GM20000 (cell line): ENCODE measurements around the gene GPC3.

ENCODE experiments used
- DNase-seq: peaks from one replicate; pipeline ENCODE4 v3.0.0; 2012; ENCODE audit warnings: low spot score
- TF ChIP-seq, protein P1 (sequence below): IDR thresholded peaks from 2 replicates; pipeline ENCODE4 v1.5.1; 2012; ENCODE audit warnings: mild to moderate bottlenecking, control low read depth; ENCODE audit errors: extremely low read depth, missing control alignments

The GPC3 gene

DNA sequence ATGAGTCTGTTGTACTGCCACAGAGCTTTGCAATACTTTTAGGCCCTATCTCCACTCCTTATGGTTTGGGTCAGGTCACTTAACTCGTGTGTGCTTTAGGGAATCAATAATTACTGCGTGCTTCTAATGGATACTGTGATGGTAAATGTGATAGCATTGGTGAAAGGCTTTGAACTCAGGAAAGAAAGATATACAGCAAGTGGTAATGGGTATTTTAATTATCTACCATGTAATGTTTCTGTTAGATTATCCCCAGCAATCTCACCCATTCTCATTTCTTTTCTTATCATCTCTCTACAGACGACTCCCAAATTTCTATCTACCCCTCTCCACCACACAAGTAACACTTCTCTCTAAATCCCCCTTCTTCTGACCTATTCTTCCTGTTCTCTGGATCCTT lies 128.6 kb downstream of the GPC3 start:
- TF ChIP-seq, protein P1, sequence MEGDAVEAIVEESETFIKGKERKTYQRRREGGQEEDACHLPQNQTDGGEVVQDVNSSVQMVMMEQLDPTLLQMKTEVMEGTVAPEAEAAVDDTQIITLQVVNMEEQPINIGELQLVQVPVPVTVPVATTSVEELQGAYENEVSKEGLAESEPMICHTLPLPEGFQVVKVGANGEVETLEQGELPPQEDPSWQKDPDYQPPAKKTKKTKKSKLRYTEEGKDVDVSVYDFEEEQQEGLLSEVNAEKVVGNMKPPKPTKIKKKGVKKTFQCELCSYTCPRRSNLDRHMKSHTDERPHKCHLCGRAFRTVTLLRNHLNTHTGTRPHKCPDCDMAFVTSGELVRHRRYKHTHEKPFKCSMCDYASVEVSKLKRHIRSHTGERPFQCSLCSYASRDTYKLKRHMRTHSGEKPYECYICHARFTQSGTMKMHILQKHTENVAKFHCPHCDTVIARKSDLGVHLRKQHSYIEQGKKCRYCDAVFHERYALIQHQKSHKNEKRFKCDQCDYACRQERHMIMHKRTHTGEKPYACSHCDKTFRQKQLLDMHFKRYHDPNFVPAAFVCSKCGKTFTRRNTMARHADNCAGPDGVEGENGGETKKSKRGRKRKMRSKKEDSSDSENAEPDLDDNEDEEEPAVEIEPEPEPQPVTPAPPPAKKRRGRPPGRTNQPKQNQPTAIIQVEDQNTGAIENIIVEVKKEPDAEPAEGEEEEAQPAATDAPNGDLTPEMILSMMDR = no peak
- DNase-seq = no peak

DNA sequence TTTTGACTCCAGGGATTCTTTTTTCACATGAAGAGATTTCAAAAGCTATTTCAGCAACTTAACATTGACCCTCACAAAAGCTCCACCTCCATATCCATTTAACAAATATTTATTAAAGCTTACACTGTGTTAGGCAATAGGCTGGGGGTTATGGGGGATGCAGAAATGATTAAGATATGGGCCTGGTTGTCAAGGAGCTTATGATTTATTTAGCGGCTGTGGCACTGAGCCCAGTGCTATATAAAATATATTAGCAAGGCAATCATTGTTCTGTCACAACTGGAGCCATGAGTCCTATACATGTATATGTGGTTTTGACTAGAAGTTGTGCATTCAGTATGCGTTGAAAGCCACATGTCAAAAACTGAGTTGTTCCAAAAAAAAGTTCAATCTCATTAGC lies 131.1 kb downstream of the GPC3 start:
- DNase-seq = no peak
- TF ChIP-seq, protein P1 = no peak

DNA sequence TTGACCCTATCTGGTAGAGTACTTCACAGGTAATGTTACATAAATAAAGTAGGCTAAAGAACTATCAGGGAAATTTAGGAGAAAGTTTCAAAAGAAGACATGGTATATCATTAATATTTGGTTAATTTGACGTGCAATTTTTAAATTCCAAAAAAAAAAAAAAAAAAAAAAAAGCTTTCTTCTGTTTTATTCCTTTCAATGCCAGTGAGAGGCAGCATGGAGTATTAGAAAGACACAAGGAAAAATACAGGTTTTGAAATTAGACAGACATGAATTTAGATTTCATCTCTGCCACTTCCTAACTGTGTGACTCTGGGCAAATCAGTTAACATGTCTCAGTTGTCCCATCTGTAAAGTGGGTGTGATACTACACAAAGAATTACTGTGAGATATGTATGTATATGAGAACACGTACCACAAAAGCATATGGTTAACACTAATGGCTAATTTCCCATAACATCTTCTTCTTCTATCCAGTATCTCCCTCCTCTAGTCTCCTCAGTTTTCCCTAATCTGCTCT lies 132.5 kb downstream of the GPC3 start:
- DNase-seq = no peak
- TF ChIP-seq, protein P1 = no peak

DNA sequence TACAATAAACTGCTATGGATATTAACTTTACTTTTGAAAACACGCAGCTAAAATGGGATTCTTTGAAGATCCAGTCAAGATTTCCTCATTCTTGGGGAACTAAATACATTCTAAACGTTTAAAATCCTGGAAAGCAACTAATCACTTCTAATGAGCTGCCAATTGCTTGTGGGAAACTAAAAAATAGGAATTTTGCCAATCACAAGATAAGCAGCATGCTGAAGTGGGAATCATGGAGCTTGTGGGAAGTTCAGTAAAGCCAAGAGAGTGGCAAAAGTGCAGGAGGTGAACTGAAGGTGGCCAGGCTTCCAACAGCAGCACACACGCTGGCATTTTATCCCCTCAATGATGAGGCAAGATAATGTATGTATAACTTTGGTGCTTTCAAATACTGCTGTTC lies 133.0 kb downstream of the GPC3 start:
- TF ChIP-seq, protein P1 = no peak
- DNase-seq = no peak

DNA sequence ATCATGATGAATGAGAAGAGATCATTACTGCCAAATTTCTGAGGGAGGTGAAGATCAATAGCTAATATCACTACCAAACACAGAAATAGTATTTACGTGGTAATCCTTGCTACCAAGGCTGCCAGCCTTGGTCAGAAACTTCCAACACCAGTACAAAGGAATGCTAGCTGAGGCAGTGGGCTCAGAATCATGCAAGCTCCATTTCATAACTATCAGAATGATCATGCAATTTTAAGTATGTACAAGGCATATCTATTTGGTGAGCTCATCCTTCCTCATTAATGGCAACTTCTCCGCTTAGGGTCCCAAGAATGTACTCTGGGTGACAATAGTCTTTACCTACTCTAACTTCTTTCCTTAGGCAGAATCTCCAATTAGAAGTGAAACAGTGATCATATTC lies 135.0 kb downstream of the GPC3 start:
- TF ChIP-seq, protein P1 = no peak
- DNase-seq = no peak

DNA sequence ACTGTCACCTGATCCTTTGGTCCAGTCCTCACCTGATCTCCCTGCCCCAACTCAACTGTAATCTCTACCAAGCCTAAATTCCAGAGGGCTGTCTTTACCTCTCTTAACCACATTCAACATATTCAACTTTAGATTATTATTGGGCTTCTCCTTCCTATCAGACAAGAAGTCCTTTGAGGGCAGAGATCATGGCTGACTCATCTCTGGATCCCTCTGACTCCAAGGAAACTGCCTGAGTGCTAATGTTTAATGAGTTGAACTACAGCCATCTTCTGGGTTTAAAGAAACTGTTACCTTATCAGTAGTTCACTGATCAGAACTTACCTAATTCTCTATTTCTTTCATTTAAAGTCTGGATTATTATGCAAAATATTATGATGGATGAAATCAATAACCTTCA lies 135.7 kb downstream of the GPC3 start:
- no peak for DNase-seq
- TF ChIP-seq, protein P1 = no peak

DNA sequence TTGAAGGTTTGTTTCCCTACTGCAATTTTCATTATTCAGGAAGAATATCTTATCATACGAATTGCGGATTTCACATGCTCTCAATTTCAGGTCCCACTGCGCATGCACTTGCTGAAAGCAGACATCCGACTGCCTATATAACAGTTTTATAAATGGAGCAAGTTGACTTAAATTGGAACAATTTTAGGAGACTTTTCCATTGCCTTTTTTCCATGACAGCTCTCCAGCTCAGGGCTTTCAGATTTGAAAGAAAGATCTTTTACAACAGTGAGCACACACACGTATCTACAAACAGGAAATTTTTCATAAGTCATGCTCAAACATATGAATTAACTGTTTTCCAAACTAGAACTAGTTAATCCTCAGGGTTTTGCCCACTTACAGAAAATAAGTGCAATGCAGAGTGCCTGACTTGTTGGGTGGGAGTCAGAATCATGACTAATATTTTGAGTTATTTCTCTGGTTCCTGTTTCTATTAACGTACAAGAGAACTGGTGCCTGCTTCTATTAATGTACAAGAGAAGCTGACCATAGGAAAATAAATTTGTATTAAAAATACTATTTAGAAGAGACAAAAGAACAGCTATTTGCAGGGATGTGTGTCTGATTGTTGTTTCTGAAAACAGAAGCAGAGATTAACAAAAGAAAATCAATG lies 137.9 kb downstream of the GPC3 start:
- TF ChIP-seq, protein P1 = no peak
- DNase-seq = no peak
